Activated CD8-positive, alpha-beta memory T cell treated with anti-CD3 and anti-CD28 coated beads, Interleukin-2, amount 50 U/mL, for 1 hour (primary cell): ENCODE results near the gene DNAJC6.

Source experiments
- DNase-seq: peaks from one replicate; pipeline ENCODE4 v3.0.0-alpha.2; 2020; ENCODE audit errors: extremely low read depth

Gene DNAJC6

GRCh38 chr1:65292861-65293593 is 16.3 kb upstream of the DNAJC6 start:
- DNase-seq: no peak

- DNase-seq: no peak
Observed at GRCh38 chr1:65297706-65298105, 11.6 kb upstream of the DNAJC6 start.

GRCh38 chr1:65299328-65299727 is 10.0 kb upstream of the DNAJC6 start:
- no peak for DNase-seq

GRCh38 chr1:65308781-65309303 is 501 bp upstream of the DNAJC6 start:
- DNase-seq: no peak

- no peak for DNase-seq
Observed at GRCh38 chr1:65310078-65310587, 790 bp downstream of the DNAJC6 start.

GRCh38 chr1:65311760-65312159 is 2.4 kb downstream of the DNAJC6 start:
- no peak for DNase-seq

GRCh38 chr1:65316233-65316632 is 6.9 kb downstream of the DNAJC6 start:
- DNase-seq: no peak

GRCh38 chr1:65317866-65318653 is 8.7 kb downstream of the DNAJC6 start:
- DNase-seq: no peak

GRCh38 chr1:65319141-65319540 is 9.8 kb downstream of the DNAJC6 start:
- no peak for DNase-seq

- DNase-seq: no peak
Observed at GRCh38 chr1:65319754-65320153, 10.4 kb downstream of the DNAJC6 start.

- no peak for DNase-seq
Observed at GRCh38 chr1:65321879-65322278, 12.5 kb downstream of the DNAJC6 start.

GRCh38 chr1:65323246-65323645 is 13.9 kb downstream of the DNAJC6 start:
- no peak for DNase-seq

- no peak for DNase-seq
Observed at GRCh38 chr1:65330021-65330420, 20.7 kb downstream of the DNAJC6 start.

- no peak for DNase-seq
Observed at GRCh38 chr1:65330822-65331221, 21.5 kb downstream of the DNAJC6 start.

GRCh38 chr1:65332821-65333220 is 23.5 kb downstream of the DNAJC6 start:
- DNase-seq: no peak

- DNase-seq: no peak
Observed at GRCh38 chr1:65334081-65334480, 24.7 kb downstream of the DNAJC6 start.

- DNase-seq: no peak
Observed at GRCh38 chr1:65339866-65340468, 30.6 kb downstream of the DNAJC6 start.

GRCh38 chr1:65341381-65341780 is 32.0 kb downstream of the DNAJC6 start:
- no peak for DNase-seq

GRCh38 chr1:65343286-65343685 is 33.9 kb downstream of the DNAJC6 start:
- DNase-seq: no peak

- no peak for DNase-seq
Observed at GRCh38 chr1:65344171-65344814, 35.0 kb downstream of the DNAJC6 start.

GRCh38 chr1:65346190-65346589 is 36.8 kb downstream of the DNAJC6 start:
- DNase-seq: no peak
